AG08396 (cell line): ENCODE data around the gene ART5.
"Not testable (repeated sequence)": the region's sequence is repeated elsewhere in the genome, so short reads cannot be mapped to it uniquely, and the experiment has no call there.

Source experiments
- DNase-seq: peaks from one replicate; pipeline ENCODE4 v3.0.0; 2012; ENCODE audit warnings: low spot score, mixed read lengths

ART5 gene

GRCh38 chr11:3622521-3622920 is 19.3 kb downstream of the ART5 start:
- no peak for DNase-seq

DNA sequence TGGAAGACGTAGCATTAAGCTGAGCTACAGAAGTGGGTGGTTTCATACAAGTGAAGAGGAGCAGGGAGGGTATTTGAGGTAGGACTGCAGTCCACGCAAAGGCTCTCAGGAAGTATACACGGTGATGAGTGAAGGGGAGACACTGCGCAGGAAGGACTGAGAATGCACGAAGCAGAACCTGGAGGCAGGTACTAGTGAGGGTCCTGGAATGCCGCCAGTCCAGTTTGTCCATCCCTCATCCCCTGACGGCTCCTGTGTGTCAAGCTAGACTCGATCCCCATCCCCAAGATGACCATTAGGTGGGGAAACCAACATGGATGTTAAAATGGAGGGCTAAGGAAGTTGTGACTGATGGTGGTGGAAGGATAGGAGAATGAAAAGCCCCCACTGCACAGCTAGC is 23.8 kb downstream of the ART5 start:
- no peak for DNase-seq

GRCh38 chr11:3616721-3617460 is 24.9 kb downstream of the ART5 start:
- no peak for DNase-seq

DNA sequence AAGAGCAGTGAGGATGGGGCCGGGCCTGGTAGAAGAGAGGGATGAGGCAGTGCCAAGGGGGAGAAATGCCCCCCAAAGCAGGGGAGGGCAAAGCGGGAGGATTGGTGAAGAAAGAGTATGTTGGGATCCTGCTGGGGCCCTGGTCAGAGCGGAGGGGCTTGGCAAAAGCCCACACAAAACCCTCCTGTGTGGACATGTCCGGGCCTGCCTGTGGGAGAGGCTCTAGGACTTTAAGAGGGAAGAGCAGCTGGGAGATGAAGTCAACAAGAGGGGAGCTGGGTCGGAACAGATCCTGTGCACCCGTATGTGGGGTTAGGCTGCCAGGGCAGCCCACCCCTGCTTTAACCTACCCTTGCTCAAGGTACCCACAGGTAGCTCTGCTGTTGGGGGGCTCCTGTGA is 25.8 kb downstream of the ART5 start:
- DNase-seq: no peak

- no peak for DNase-seq
Observed at GRCh38 chr11:3614742-3615171, 27.0 kb downstream of the ART5 start.

DNA sequence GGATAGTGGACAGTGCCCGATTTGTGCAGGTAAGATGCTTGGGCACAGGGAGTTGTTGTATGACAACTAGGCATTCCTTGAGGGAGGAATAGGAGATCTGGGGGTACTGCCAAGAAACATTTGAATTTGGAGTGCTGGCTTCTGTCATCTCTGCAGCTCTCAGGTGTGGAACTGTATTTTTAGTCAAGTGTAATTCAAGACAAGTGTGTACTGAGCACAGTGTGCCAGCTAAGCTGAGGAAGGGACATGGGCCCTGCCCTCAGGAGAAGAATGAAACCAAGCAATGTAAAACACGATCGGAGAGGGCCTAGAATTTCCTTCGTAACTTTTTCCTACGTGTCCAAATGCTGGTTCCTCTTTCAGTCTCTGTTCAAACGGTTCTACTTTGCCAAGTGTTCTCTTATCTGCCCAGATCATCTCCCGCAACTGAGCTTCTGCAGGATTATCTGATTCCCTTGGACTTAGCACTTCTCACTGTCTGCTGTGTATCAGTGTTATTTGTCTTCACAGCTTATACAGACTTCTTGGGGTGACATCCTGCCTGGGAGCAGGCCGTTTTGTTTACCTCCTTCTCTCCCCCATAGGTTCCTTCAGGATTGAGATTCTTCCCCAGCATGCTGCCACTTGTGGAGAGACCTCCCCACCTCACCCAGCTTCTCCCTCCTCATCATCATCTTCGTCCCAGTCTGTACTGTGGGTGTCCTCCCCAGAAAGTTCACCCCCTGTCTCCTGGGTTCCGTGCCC is 27.6 kb downstream of the ART5 start:
- DNase-seq: no peak

GRCh38 chr11:3611976-3612678 is 29.7 kb downstream of the ART5 start:
- no peak for DNase-seq

- no peak for DNase-seq
Observed at GRCh38 chr11:3610846-3611245, 30.9 kb downstream of the ART5 start.

GRCh38 chr11:3609416-3610265 is 32.2 kb downstream of the ART5 start:
- DNase-seq: peak; percentile 61

- DNase-seq: no peak
Observed at GRCh38 chr11:3605771-3606203, 36.0 kb downstream of the ART5 start.

DNA sequence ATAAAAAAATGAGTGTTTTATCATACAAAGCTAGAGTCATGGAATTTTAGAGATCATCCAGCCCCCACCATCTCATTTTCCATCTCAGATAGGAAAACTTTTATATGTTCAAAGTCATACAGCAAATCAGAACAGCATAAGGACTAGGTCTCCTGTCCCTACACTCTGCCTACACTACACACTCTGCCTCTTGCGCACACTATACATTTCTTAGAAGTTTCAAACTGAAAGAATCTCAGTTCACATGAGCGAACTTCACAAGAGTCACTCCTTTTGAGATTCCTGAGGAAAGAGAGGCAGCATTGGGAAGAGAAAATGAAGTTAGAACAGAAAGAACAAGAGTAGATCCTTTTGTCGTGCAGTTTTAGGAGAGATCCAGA is 36.5 kb downstream of the ART5 start:
- DNase-seq: no peak

DNA sequence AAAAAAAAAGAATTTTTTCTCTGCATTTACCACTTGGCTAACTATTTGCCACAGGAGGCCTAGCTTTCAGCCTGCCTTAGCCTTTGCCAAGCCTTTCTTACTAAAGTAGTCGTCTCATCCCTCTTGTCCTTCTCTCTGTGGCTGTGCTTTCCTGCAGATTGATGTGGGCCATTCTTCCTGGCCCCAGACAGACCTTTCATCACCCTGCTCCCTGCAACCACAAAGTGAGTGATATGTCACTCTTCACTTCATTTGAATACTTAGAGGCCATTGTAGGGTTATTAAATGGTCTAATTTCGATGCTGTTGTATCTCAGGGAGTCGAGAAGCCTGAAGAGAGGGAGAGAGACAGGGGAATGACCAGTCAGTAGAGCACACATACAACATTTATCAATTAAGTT is 37.6 kb downstream of the ART5 start:
- DNase-seq: no peak

GRCh38 chr11:3600201-3600600 is 41.6 kb downstream of the ART5 start:
- DNase-seq: not testable (repeated sequence)

GRCh38 chr11:3597743-3598142 is 44.0 kb downstream of the ART5 start:
- DNase-seq: not testable (repeated sequence)

DNA sequence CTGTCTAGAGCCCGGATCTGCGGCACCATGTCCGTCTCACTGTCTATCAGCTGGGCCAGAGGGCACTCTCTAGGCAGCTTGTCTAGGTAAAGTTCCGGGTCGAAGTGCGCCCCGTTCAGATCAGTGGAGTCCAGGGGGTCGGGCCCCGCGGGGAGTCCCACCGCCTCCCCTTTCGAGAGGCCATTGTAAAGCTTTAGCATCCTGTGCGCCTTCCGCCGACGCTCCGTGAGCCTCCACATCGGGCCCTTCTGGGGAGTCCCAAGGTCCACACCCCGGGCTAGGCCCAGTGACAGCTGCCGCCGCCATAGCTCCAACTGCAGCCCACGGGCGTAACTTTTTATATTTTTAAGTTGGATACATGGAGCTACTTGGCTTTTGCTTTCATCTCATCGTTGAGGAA is 50.5 kb downstream of the ART5 start:
- DNase-seq: not testable (repeated sequence)

DNA sequence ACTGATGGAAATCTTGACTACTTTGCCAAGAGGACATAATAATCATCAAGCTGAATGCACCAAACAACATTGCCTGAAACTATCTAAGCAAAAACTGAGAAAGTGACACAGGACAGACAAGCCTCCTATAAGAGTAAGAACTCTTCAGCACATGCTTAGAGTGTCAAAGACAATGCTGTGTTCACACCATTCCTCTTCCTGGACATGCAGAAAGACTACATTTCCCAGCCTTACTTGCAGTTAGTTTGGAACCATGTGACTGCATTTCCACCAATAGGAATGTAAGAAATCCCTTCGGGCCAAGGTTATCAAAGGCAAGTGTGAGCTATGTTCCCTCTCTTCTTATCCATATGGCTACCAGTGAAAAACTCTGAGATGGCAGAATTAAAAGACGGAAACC is 51.6 kb downstream of the ART5 start:
- DNase-seq: not testable (repeated sequence)

GRCh38 chr11:3588776-3589175 is 53.0 kb downstream of the ART5 start:
- DNase-seq: not testable (repeated sequence)
